CD4-positive, alpha-beta T cell treated with Interleukin-1 beta for 1 hour (primary cell): ENCODE results near the gene OR4F17.
A peak's percentile ranks its signal among the peaks of the same experiment; 100 is the strongest.
"Not testable (repeated sequence)": the region's sequence is repeated elsewhere in the genome, so short reads cannot be mapped to it uniquely, and the experiment has no call there.

Experiments used
- DNase-seq, 2 donors: peaks; one replicate each; pipeline ENCODE4 v3.0.0-alpha.2; 2020 to 2022

OR4F17 gene

GRCh38 chr19:106804-107203, at the start of gene OR4F17:
Gene OR4F17, plus strand, starts transcription at chr19:107104. Its CDS starts 3,575 bp downstream, at chr19:110679.
- DNase-seq, result not testable (repeated sequence)

GRCh38 chr19:70793-71192, 36.1 kb upstream of the OR4F17 start:
- DNase-seq, result peak; percentile 4 to 31

GRCh38 chr19:82864-83263, 24.0 kb upstream of the OR4F17 start:
- not testable (repeated sequence) for DNase-seq

GRCh38 chr19:83626-84025, 23.3 kb upstream of the OR4F17 start:
- DNase-seq, result not testable (repeated sequence)

- not testable (repeated sequence) for DNase-seq
Observed at GRCh38 chr19:90678-91077, 16.2 kb upstream of the OR4F17 start.

- DNase-seq, result not testable (repeated sequence)
Observed at GRCh38 chr19:94794-95193, 12.1 kb upstream of the OR4F17 start.

GRCh38 chr19:97647-98046, 9.3 kb upstream of the OR4F17 start:
- DNase-seq, result not testable (repeated sequence)

- DNase-seq, result not testable (repeated sequence)
Observed at GRCh38 chr19:120443-121140, 13.7 kb downstream of the OR4F17 start.
